Natural killer cell (primary cell): ENCODE measurements around the gene PRDM8. TPM values are rescaled to one million over a fixed set of nuclear protein-coding genes. Genes with fewer than 3 reads are reported as not detected.

Experiments
- ATAC-seq, 3 donors: fragments of 150-1000 bp in 2 of 3; fragments of 200-7000 bp in 1 of 3; cut with Tn5 transposase; 1 replicate in 1 of 3; 2 replicates in 2 of 3; pipeline ENCODE4 v1.10.0; 2021; ENCODE audit warnings: mild to moderate bottlenecking in 2 of 3, moderate library complexity in 2 of 3
- DNase-seq, 2 donors: peaks; one replicate each; pipeline versions ENCODE4 v3.0.0 to v3.0.0-alpha.2; 2013 to 2021; ENCODE audit warnings: mixed read lengths in 1 of 2
- H3K27ac ChIP-seq: one replicate; pipeline ENCODE4 v1.5.1; 2013; ENCODE audit warnings: mild to moderate bottlenecking, low read length
- H3K27me3 ChIP-seq: one replicate; pipeline ENCODE4 v1.6.1; 2013; ENCODE audit warnings: low read length; ENCODE audit not compliant: control insufficient read depth, insufficient read depth
- H3K36me3 ChIP-seq: one replicate; pipeline ENCODE4 v1.6.1; 2013; ENCODE audit warnings: low read length; ENCODE audit not compliant: control insufficient read depth, insufficient read depth
- H3K4me1 ChIP-seq: one replicate; pipeline ENCODE4 v1.6.1; 2013; ENCODE audit warnings: low read length; ENCODE audit not compliant: control insufficient read depth, insufficient read depth
- H3K4me3 ChIP-seq: one replicate; pipeline ENCODE4 v1.5.1; 2013; ENCODE audit warnings: low read length
- H3K9me3 ChIP-seq: one replicate; pipeline ENCODE4 v1.6.1; 2013; ENCODE audit warnings: low read length; ENCODE audit not compliant: control insufficient read depth, insufficient read depth
- H3K27ac Mint-ChIP-seq, 2 donors: one replicate each; pipeline ENCODE4 v1.8.0; 2022; ENCODE audit warnings: mild to moderate bottlenecking in 2 of 2, mixed read lengths in 2 of 2, moderate library complexity in 1 of 2
- H3K27me3 Mint-ChIP-seq, 2 donors: one replicate each; pipeline ENCODE4 v1.8.0; 2022; ENCODE audit warnings: low read depth in 2 of 2, mixed read lengths in 2 of 2
- H3K36me3 Mint-ChIP-seq: one replicate; pipeline ENCODE4 v1.8.0; 2022; ENCODE audit warnings: mixed read lengths
- H3K4me1 Mint-ChIP-seq, 2 donors: one replicate each; pipeline ENCODE4 v1.8.0; 2022; ENCODE audit warnings: mixed read lengths in 2 of 2
- H3K4me3 Mint-ChIP-seq: one replicate; pipeline ENCODE4 v1.8.0; 2022; ENCODE audit warnings: mild to moderate bottlenecking, moderate library complexity, mixed read lengths
- H3K9me3 Mint-ChIP-seq, 2 donors: one replicate each; pipeline ENCODE4 v1.8.0; 2022; ENCODE audit warnings: mixed read lengths in 2 of 2
- CTCF ChIP-seq: fragments of 200-600 bp; IDR thresholded peaks from one replicate; pipeline ENCODE4 v1.8.0; 2022; ENCODE audit warnings: antibody characterized with exemption
- WGBS: methylation state at CpG from one replicate; pipeline ENCODE4 v1.1.7; 2013; ENCODE audit warnings: missing lambda C conversion rate; ENCODE audit not compliant: insufficient coverage; 5-methylcytosine and 5-hydroxymethylcytosine counted together
- intact Hi-C: fragments of 100-400 bp; cut with micrococcal nuclease; formaldehyde crosslinking; loops from one replicate; pipeline ENCODE4 v1.14.2; 2022
- total RNA-seq, 4 donors: library from RNA; stranded (reverse); fragments of 120-200 nt in 1 of 4; gene quantifications; one replicate each; pipeline versions ENCODE4 v1.2.3 to v1.2.4, GENCODE V29; 2013 to 2022

PRDM8 gene
- total RNA-seq, 3 donors from 2014 or later (not counting 1 experiment from before 2014, with no cell fraction given) = 5.8 to 6.2 (median 6.0) TPM

GRCh38 chr4:80252953-80253352, 55.6 kb downstream of the PRDM8 start:
- Histone ChIP-seq H3K36me3 (no peaks in the 10 kb centered on the region), H3K4me1 (no peaks in the 10 kb centered on the region), H3K27ac (no peak overlapping the region), H3K9me3 (no peaks in the 10 kb centered on the region), H3K27me3 (peaks cover 5% of the 10 kb centered on the region), H3K4me3 (no peak overlapping the region)
- Mint-ChIP-seq H3K27me3 (peaks cover 15 to 27% of the 10 kb centered on the region in 2 donors), H3K4me1 (no peaks in the 10 kb centered on the region), H3K4me3 (no peak overlapping the region), H3K9me3 (no peaks in the 10 kb centered on the region), H3K27ac (no peak overlapping the region), H3K36me3 (no peaks in the 10 kb centered on the region)
- no peak for TF ChIP-seq CTCF
- DNase-seq (no peak), ATAC-seq (no peak)
- intact Hi-C loops = no loop called here

GRCh38 chr4:80253510-80253909, 56.2 kb downstream of the PRDM8 start:
- ATAC-seq = no peak
- no peak for TF ChIP-seq CTCF
- Histone ChIP-seq H3K36me3 (no peaks in the 10 kb centered on the region), H3K27ac (no peak overlapping the region), H3K4me1 (no peaks in the 10 kb centered on the region), H3K4me3 (no peak overlapping the region), H3K27me3 (peaks cover 7% of the 10 kb centered on the region), H3K9me3 (no peaks in the 10 kb centered on the region)
- Mint-ChIP-seq H3K9me3 (no peaks in the 10 kb centered on the region), H3K4me1 (no peaks in the 10 kb centered on the region), H3K27ac (no peak overlapping the region), H3K36me3 (no peaks in the 10 kb centered on the region), H3K27me3 (peaks cover 14 to 31% of the 10 kb centered on the region in 2 donors), H3K4me3 (no peak overlapping the region)
- DNase-seq = no peak
- intact Hi-C loops = no loop called here
- WGBS = 79% methylated on average over 4 of the region's 4 CpGs

Other genes with a start within 250 kb of the PRDM8 start
- 10 to 100 TPM in 1 of 3 donors, 1 to 10 TPM in 2; 7.8 to 28.3 (median 10.0) TPM for gene ANTXR2, start 124.3 kb upstream of the PRDM8 start, total RNA-seq
- under 1 TPM in 2 of 3 donors, not detected in 1; 0.09 TPM for gene FGF5, start 69.2 kb downstream of the PRDM8 start, total RNA-seq
- gene CFAP299, start 138.2 kb downstream of the PRDM8 start, total RNA-seq = not detected